Kidney (tissue), 14 donors: ENCODE results near the gene UNKL. TPM values are rescaled to one million over a fixed set of nuclear protein-coding genes. Genes with fewer than 3 reads are reported as not detected.

ENCODE experiments used
- DNase-seq, 5 donors: peaks; one replicate each; pipeline ENCODE4 v3.0.0-alpha.2; 2013 to 2020
- FAIRE-seq: peaks from 2 replicates; lab custom pipeline; 2012; peaks lifted over from hg19 to GRCh38; lab: Jason Lieb, UNC
- H3K27ac ChIP-seq, 2 donors: one replicate each; pipeline ENCODE4 v1.7.0; 2013; ENCODE audit warnings: low read depth in 2 of 2, low read length in 2 of 2, inconsistent platforms in 1 of 2
- H3K27me3 ChIP-seq: one replicate; pipeline ENCODE4 v1.7.1; 2013; ENCODE audit warnings: low read length, inconsistent platforms; ENCODE audit not compliant: control insufficient read depth, insufficient read depth
- H3K36me3 ChIP-seq, 3 donors: one replicate each; pipeline versions ENCODE4 v1.7.0 to v1.7.1; 2013; ENCODE audit warnings: low read length in 3 of 3, control low read depth in 1 of 3, inconsistent platforms in 1 of 3; ENCODE audit not compliant: insufficient read depth in 3 of 3, control insufficient read depth in 2 of 3
- H3K4me1 ChIP-seq, 3 donors: one replicate each; pipeline versions ENCODE4 v1.7.0 to v1.7.1; 2013; ENCODE audit warnings: low read length in 3 of 3, inconsistent platforms in 1 of 3, low read depth in 1 of 3; ENCODE audit not compliant: control insufficient read depth in 2 of 3, insufficient read depth in 2 of 3
- H3K4me3 ChIP-seq, 3 donors: one replicate each; pipeline versions ENCODE4 v1.7.0 to v1.8.1; 2013; ENCODE audit warnings: low read length in 3 of 3, control low read depth in 1 of 3, inconsistent platforms in 1 of 3
- H3K9ac ChIP-seq, 3 donors: one replicate each; pipeline versions ENCODE4 v1.7.0 to v1.7.1; 2013; ENCODE audit warnings: low read length in 3 of 3, control low read depth in 1 of 3, inconsistent platforms in 1 of 3
- H3K9me3 ChIP-seq, 3 donors: one replicate each; pipeline versions ENCODE4 v1.7.0 to v1.7.1; 2013; ENCODE audit warnings: low read length in 3 of 3, control low read depth in 1 of 3, inconsistent platforms in 1 of 3; ENCODE audit not compliant: control insufficient read depth in 2 of 3, insufficient read depth in 1 of 3
- CTCF ChIP-seq: IDR thresholded peaks from 3 replicates; pipeline ENCODE4 v1.5.1; 2012; ENCODE audit warnings: mild to moderate bottlenecking, moderate library complexity, borderline replicate concordance; ENCODE audit not compliant: insufficient read depth; ENCODE audit errors: extremely low read depth
- intact Hi-C: fragments of 100-400 bp; cut with DNase I; formaldehyde crosslinking; loops from one replicate; pipeline ENCODE4 v1.11.1; 2022
- polyA plus RNA-seq: library from polyadenylated mRNA; stranded (reverse); fragments of 350-450 nt; fragmentation: Illumina TruSeq; extraction: RNeasy Lipid Tissue Mini Kit (QIAGEN cat#74804); gene quantifications from one replicate; pipeline ENCODE4 v1.2.3, GENCODE V29; 2014; ENCODE audit warnings: low read depth, low replicate concordance; ENCODE audit not compliant: insufficient read depth
- total RNA-seq: library from RNA; stranded (reverse); fragmentation: NEBNext Ultra II Directional; extraction: Animal tissue kit (Norgen Biotek cat#: 25700); gene quantifications from one replicate; pipeline ENCODE4 v1.2.1, GENCODE V29; 2021
- donor health status: control.
- donor health status: control.
- donor health status: control.
- donor health status: control.
- donor health status: control.
- donor health status: DM: yes; HTN: yes; CAD: no.
- donor health status: Normal renal cell carcinoma (clear cell type).

The UNKL gene
- total and polyA plus RNA-seq, 2 donors from 2014 or later, result 5.5 to 26.0 TPM

GRCh38 chr16:1449201-1449788, 34.8 kb upstream of the UNKL start:
- FAIRE-seq, result no peak
- peaks cover 0 to 10% (median 5%) of the 10 kb centered on the region in 3 donors for H3K36me3 ChIP-seq
- H3K27ac ChIP-seq, result no peak overlapping the region
- H3K9ac ChIP-seq, result no peak overlapping the region
- no peaks in the 10 kb centered on the region for H3K4me1 ChIP-seq
- no peak for DNase-seq
- TF ChIP-seq CTCF, result no peak
- no peak overlapping the region for H3K4me3 ChIP-seq
- H3K27me3 ChIP-seq, result no peaks in the 10 kb centered on the region
- intact Hi-C loops, result no loop called here
- no peaks in the 10 kb centered on the region for H3K9me3 ChIP-seq

- intact Hi-C loops, result no loop called here
- Histone ChIP-seq H3K27ac (no peak overlapping the region), H3K36me3 (peaks cover 0 to 8% (median 5%) of the 10 kb centered on the region in 3 donors), H3K4me1 (no peaks in the 10 kb centered on the region), H3K9me3 (no peaks in the 10 kb centered on the region), H3K4me3 (no peak overlapping the region), H3K27me3 (no peaks in the 10 kb centered on the region), H3K9ac (no peak overlapping the region)
- no peak for FAIRE-seq
- no peak for TF ChIP-seq CTCF
- no peak for DNase-seq
Measured at GRCh38 chr16:1448536-1449116, 34.1 kb upstream of the UNKL start.

GRCh38 chr16:1447965-1448364, 33.5 kb upstream of the UNKL start:
- H3K27me3 ChIP-seq, result no peaks in the 10 kb centered on the region
- H3K9ac ChIP-seq, result no peak overlapping the region
- H3K27ac ChIP-seq, result no peak overlapping the region
- no peak overlapping the region for H3K4me3 ChIP-seq
- FAIRE-seq (no peak), DNase-seq (no peak)
- intact Hi-C loops, result no loop called here
- H3K9me3 ChIP-seq, result no peaks in the 10 kb centered on the region
- H3K4me1 ChIP-seq, result no peaks in the 10 kb centered on the region
- peaks cover 0 to 5% (median 5%) of the 10 kb centered on the region in 3 donors for H3K36me3 ChIP-seq
- TF ChIP-seq CTCF, result no peak
